Measurements from ENCODE around the gene TCAP. TPM values are rescaled to one million over a fixed set of nuclear protein-coding genes. Genes with fewer than 3 reads are reported as not detected.

Gene TCAP
- total and polyA plus RNA-seq, 12 donors = 0.78 to 13.6 (median 1.8) TPM; not detected in 1

DNA sequence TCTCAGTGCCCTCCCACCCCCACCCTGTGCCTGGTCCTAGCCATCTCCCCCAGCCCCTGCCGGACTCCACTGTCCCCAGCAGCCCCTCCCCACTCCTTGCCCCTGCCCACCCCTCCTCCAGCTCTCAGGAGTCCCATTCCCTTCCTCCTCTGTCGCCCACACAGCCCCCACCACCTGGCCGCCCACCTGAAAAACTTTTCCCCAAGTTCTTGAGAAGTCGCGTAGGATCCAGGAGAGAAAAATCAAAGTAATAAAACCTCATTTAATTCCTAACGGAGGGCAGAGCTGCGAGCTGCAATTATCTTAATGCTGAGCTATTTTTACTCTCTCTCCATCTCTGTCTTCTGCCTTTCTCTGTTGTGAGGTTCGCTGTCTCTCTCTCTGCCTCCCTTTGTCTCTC is 40.8 kb upstream of the TCAP start:
- Histone ChIP-seq H3K4me3 (no peak overlapping the region), H3K27ac (no peak overlapping the region), H3K4me1 (replicated peaks in 1 of 2) (peaks cover 9 to 16% of the 10 kb centered on the region in 2 donors), H3K36me3 (replicated peaks in 1 of 2) (no peaks in the 10 kb centered on the region), H3K27me3 (peaks cover 13% of the 10 kb centered on the region), H3K9me3 (replicated peaks in 1 of 3) (no peaks in the 10 kb centered on the region)
- TF ChIP-seq, protein P1, sequence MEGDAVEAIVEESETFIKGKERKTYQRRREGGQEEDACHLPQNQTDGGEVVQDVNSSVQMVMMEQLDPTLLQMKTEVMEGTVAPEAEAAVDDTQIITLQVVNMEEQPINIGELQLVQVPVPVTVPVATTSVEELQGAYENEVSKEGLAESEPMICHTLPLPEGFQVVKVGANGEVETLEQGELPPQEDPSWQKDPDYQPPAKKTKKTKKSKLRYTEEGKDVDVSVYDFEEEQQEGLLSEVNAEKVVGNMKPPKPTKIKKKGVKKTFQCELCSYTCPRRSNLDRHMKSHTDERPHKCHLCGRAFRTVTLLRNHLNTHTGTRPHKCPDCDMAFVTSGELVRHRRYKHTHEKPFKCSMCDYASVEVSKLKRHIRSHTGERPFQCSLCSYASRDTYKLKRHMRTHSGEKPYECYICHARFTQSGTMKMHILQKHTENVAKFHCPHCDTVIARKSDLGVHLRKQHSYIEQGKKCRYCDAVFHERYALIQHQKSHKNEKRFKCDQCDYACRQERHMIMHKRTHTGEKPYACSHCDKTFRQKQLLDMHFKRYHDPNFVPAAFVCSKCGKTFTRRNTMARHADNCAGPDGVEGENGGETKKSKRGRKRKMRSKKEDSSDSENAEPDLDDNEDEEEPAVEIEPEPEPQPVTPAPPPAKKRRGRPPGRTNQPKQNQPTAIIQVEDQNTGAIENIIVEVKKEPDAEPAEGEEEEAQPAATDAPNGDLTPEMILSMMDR (IDR thresholded peaks at IDR 0.05) = no peak
- no peak for TF ChIP-seq POLR2A (IDR thresholded peaks at IDR 0.05)
- DNase-seq = no peak
- 75 to 79% (median 76%) methylated on average over 7 to 8 of the region's 8 CpGs for WGBS, 4 donors
- intact Hi-C loops (cut with DNase I) = loop anchor here in 1 of 2 donors (2.0 kb wide), 1 partner anchor 76 kb away; no protein-coding TSS in a partner anchor

DNA sequence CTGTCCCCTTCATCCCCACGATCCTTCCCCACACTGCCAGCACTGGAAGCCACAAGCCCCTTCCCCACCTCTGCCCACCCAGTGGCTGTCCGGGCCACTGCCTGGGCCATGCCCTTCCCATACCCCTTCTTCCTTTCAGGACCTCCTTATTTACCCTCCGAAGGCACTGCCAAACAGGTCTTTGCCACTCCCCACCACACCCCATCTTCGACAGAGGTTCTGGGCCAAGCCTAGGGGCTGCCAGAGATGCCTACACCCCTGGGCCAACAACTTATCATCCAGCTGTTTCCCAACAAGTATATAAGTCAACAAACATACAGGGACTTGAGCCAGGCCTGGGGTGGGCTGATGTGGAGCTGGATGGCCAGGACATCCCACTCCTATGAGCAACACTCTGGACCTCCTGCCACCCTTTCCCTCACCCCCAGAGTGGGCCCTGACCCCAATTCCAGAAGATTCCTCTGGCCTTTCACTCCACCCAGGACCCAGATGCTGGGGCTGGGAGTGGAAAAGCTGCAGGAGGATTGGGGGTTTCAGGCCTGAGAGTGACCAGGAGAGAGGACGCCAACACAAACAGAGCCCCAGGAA is 39.9 kb upstream of the TCAP start:
- peaks cover 13% of the 10 kb centered on the region for H3K27me3 ChIP-seq
- H3K36me3 ChIP-seq (replicated peaks in 1 of 2) = no peaks in the 10 kb centered on the region
- intact Hi-C loops (cut with DNase I) = loop anchor here (2.0 to 5.0 kb wide), 2 partner anchors 76 to 127 kb away; no protein-coding TSS in a partner anchor
- H3K27ac ChIP-seq = no peak overlapping the region
- TF ChIP-seq, protein P1 (IDR thresholded peaks at IDR 0.05) = no peak
- no peak for TF ChIP-seq POLR2A (IDR thresholded peaks at IDR 0.05)
- no peaks in the 10 kb centered on the region for H3K9me3 ChIP-seq (replicated peaks in 1 of 3)
- 55 to 73% (median 62%) methylated on average over 3 to 5 of the region's 5 CpGs for WGBS, 4 donors
- H3K4me1 ChIP-seq (replicated peaks in 1 of 2) = peaks cover 9 to 16% of the 10 kb centered on the region in 2 donors
- no peak for DNase-seq
- H3K4me3 ChIP-seq = no peak overlapping the region

DNA sequence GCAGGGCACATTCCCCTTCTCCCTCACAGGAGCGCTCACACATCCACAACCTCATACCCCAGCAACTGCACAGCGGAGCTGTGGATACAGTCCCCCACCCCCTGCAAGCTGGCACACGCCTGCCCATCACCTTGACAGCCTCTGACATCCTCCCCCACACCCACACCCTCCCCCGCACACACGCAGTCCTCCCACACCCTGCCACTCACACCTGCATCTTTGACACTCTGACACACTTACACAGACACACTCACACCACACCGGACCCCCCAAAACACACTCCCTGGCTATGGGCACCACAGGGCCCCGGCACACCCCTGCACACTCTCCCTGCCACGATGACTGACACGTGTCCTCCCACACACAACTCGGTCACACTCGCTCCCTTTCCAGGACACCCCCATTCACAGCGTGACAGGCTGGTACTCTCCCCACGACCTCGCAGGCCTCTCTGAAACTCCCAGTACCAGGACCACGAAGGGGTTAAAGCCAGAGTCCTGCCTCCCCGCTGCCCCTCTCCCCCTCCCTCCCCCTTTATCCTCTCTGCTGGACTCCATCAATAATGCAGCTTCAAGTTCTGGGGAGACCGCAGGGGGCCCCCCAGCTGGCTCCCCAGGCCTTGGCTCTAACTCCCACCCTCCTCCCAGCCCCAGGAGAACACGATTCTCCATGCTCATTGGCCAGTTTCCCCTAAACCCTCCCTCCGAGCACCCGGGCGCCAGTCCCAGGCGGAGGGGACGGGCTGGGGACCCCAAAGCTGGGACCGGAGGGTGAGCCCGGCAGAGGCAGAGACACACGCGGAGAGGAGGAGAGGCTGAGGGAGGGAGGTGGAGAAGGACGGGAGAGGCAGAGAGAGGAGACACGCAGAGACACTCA is 38.7 kb upstream of the TCAP start, which contains the start of gene PPP1R1B:
TSS of gene PPP1R1B (plus strand) at position 782 of the 876 bp plus-strand sequence. CDS start 441 bp downstream, outside the sequence.
- no peak for TF ChIP-seq POLR2A (IDR thresholded peaks at IDR 0.05)
- TF ChIP-seq, protein P1 (IDR thresholded peaks at IDR 0.05) = no peak
- Histone ChIP-seq H3K27me3 (peaks cover 13% of the 10 kb centered on the region), H3K36me3 (replicated peaks in 1 of 2) (no peaks in the 10 kb centered on the region), H3K9me3 (replicated peaks in 1 of 3) (no peaks in the 10 kb centered on the region), H3K27ac (peak within 1 kb of the TSS in 1 of 5 donors; percentile 47), H3K4me1 (replicated peaks in 1 of 2) (peaks cover 9 to 16% of the 10 kb centered on the region in 2 donors), H3K4me3 (peak within 1 kb of the TSS in 1 of 4 donors; percentile 40)
- DNase-seq = no peak
- WGBS, 4 donors = 22 to 29% (median 24%) methylated on average over 21 to 29 of the region's 29 CpGs
- intact Hi-C loops (cut with DNase I) = loop anchor here in 1 of 2 donors (5.0 kb wide), 1 partner anchor 126 kb away; no protein-coding TSS in a partner anchor
